B cell (primary cell): ENCODE results near the gene EFL1.

ENCODE experiments used
- CTCF ChIP-seq: fragments of 200-600 bp; IDR thresholded peaks from one replicate; pipeline ENCODE4 v1.8.0; 2022; ENCODE audit warnings: antibody characterized with exemption, mild to moderate bottlenecking
- EZH2 ChIP-seq: IDR thresholded peaks from 2 replicates; pipeline ENCODE4 v1.6.1; 2012; ENCODE audit warnings: borderline replicate concordance, low read depth, mild to moderate bottlenecking, moderate library complexity, low read length; ENCODE audit not compliant: insufficient read depth, poor library complexity, severe bottlenecking

DNA sequence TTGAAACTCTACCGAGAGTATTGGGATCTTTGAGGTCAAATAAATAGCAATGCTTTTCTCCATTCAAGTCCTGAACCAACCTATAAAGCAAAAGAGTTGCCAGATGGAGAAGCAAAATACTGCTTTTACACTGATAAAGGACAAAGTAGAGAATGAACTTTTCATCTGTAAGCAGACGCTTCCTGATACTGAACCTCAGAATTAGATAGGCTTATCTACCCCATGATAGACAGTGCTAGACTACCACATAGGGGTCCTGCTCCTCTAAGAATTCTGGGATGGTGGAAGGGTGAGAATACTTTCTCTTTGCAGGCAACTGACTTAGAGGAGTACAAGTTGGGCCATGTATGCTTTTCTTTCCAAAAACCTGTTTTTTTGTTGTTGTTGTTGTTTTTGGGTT is 9.6 kb upstream of the EFL1 start:
- TF ChIP-seq CTCF (no peak), EZH2 (no peak)
